ENCODE data around the gene C5orf47. TPM values are rescaled to one million over a fixed set of nuclear protein-coding genes. Genes with fewer than 3 reads are reported as not detected.
A peak's percentile ranks its signal among the peaks of the same experiment; 100 is the strongest.

Gene C5orf47
- total RNA-seq, 6 experiments from 2014 or later: not detected

- intact Hi-C loops (cut with DNase I): no loop called here
- ATAC-seq: peak; percentile 75 to 86 (median 83)
- WGBS (ENCODE audit: insufficient coverage, low coverage, low lambda C conversion rate, missing lambda C conversion rate): 14% methylated on average over 5 of the region's 5 CpGs
- Histone ChIP-seq H3K4me3 (no peak overlapping the region), H3K27ac (peak overlapping the region; percentile 62 to 84 (median 75)), H3K9me3 (no peaks in the 10 kb centered on the region), H3K36me3 (peaks cover 6 to 72% (median 23%) of the 10 kb centered on the region in 4 donors), H3K27me3 (no peaks in the 10 kb centered on the region), H3K4me1 (peaks cover 0 to 38% (median 19%) of the 10 kb centered on the region in 4 donors)
- no peak for TF ChIP-seq CTCF (IDR thresholded peaks at IDR 0.05)
- TF ChIP-seq POLR2A (IDR thresholded peaks at IDR 0.05): no peak
- peak in 1 of 3 donors; percentile 50 for DNase-seq
Measured at GRCh38 chr5:173953528-173954090, 35.4 kb upstream of the C5orf47 start.

GRCh38 chr5:173954671-173955521, 34.1 kb upstream of the C5orf47 start:
- Histone ChIP-seq H3K9me3 (no peaks in the 10 kb centered on the region), H3K4me3 (no peak overlapping the region), H3K27me3 (no peaks in the 10 kb centered on the region), H3K4me1 (peaks cover 0 to 38% (median 19%) of the 10 kb centered on the region in 4 donors), H3K36me3 (peaks cover 0 to 62% (median 19%) of the 10 kb centered on the region in 4 donors), H3K27ac (peak overlapping the region; percentile 62 to 84 (median 75))
- TF ChIP-seq CTCF (IDR thresholded peaks at IDR 0.05): no peak
- TF ChIP-seq POLR2A (IDR thresholded peaks at IDR 0.05): peak; percentile 50
- 17% methylated on average over 6 of the region's 6 CpGs for WGBS (ENCODE audit: insufficient coverage, low coverage, low lambda C conversion rate, missing lambda C conversion rate)
- peak; percentile 78 to 82 (median 79) for ATAC-seq
- peak in 1 of 3 donors; percentile 72 for DNase-seq
- intact Hi-C loops (cut with DNase I): no loop called here

GRCh38 chr5:173960986-173961385, 28.0 kb upstream of the C5orf47 start:
- H3K27ac ChIP-seq: no peak overlapping the region
- TF ChIP-seq POLR2A (IDR thresholded peaks at IDR 0.05) (no peak), CTCF (IDR thresholded peaks at IDR 0.05) (no peak)
- peaks cover 0 to 19% (median 0%) of the 10 kb centered on the region in 4 donors for H3K36me3 ChIP-seq
- no peaks in the 10 kb centered on the region for H3K4me1 ChIP-seq
- H3K9me3 ChIP-seq: no peaks in the 10 kb centered on the region
- H3K4me3 ChIP-seq: no peak overlapping the region
- ATAC-seq (no peak), DNase-seq (no peak)
- H3K27me3 ChIP-seq: no peaks in the 10 kb centered on the region
- intact Hi-C loops (cut with DNase I): no loop called here
- WGBS (ENCODE audit: insufficient coverage, low coverage, low lambda C conversion rate, missing lambda C conversion rate): 41% methylated on average over 2 of the region's 2 CpGs

GRCh38 chr5:173961418-173961817, 27.6 kb upstream of the C5orf47 start:
- Histone ChIP-seq H3K4me1 (no peaks in the 10 kb centered on the region), H3K36me3 (peaks cover 0 to 15% (median 0%) of the 10 kb centered on the region in 4 donors), H3K27me3 (no peaks in the 10 kb centered on the region), H3K27ac (no peak overlapping the region), H3K4me3 (no peak overlapping the region), H3K9me3 (no peaks in the 10 kb centered on the region)
- ATAC-seq (no peak), DNase-seq (no peak)
- TF ChIP-seq CTCF (IDR thresholded peaks at IDR 0.05) (no peak), POLR2A (IDR thresholded peaks at IDR 0.05) (no peak)
- intact Hi-C loops (cut with DNase I): no loop called here
- 0% methylated on average over 1 of the region's 1 CpG for WGBS (ENCODE audit: insufficient coverage, low coverage, low lambda C conversion rate, missing lambda C conversion rate)
